HG02885 (cell line): ENCODE measurements around the gene ZNF469.

Source experiments
- ATAC-seq: cut with Tn5 transposase; IDR thresholded peaks from one replicate; pipeline ENCODE4 v1.9.1; 2021; ENCODE audit warnings: mild to moderate bottlenecking; ENCODE audit not compliant: unreplicated experiment, poor library complexity

ZNF469 gene

GRCh38 chr16:88389621-88390160, 6.9 kb downstream of the ZNF469 start:
- no peak for ATAC-seq

DNA sequence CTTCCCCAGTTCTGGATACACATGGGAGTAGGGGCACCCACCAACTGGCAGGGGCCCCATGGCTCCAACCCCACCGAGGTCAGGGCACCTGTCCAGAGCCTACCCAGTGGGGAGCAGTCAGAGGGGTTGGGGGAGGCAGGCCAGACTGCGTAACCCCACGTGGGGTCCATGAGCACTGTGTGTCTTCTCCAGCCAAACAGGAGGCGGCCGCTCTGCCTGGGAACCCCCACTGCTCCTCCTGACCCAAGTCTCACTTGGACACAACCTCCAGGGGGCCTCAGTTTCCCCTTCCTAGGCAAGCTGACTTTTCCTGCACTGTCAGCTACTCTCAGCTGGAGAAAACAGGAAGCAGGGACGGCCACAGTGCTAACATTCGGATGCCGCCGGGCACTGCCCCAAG, 7.5 kb downstream of the ZNF469 start:
- ATAC-seq: no peak

DNA sequence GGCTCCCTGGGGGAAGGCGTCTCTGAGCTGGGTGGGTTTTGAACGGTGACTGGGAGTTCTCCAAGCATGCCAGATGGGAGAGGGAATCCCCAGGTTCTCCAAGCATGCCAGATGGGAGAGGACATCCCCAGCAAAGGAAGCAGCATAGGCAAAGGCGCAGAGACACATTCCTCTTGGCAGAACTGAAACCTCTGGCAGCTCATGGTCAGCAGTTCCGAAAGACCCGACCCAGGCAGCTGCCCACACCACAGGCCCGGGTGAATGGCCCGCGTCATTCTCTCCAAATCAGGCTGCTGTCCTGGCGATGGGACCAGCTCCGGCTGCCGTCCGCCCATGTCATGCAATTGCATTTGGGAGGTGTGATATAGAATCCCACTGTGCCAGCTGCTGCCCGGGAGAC, 8.0 kb downstream of the ZNF469 start:
- ATAC-seq: no peak

DNA sequence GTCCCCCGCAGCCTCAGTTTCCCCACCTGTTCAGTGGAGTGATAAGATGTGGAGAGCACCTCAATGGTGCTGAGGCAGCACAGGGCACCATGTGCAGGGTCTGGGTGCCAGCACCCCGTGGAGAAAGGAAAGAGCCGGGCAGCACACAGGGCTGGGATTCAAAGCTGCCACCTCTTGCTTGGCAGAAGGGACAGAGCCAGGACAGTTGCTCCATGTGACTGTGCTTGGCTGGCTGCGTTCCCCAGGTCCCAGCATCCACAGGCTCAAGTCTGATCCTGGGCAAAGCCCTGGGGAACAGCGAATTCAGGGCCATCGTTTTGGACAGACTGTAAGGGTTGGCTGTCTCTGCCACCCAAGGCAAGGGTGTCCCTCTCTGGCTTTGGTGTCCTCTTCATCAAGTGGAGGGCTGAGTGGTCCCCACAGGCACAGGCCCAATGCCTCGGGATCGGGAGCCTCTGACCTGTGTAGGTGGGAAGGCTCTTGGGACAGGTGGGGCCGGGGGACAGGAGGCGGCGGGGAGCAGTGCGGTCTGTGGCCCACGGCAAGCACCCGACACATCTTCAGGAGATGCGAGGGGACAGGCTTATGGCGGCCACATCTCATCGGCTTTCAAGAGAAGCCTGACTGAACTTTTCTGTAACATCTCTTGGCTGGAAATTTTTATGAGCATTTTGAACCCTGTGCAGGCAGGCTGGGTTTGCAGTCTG, 8.5 kb downstream of the ZNF469 start:
- ATAC-seq: no peak

DNA sequence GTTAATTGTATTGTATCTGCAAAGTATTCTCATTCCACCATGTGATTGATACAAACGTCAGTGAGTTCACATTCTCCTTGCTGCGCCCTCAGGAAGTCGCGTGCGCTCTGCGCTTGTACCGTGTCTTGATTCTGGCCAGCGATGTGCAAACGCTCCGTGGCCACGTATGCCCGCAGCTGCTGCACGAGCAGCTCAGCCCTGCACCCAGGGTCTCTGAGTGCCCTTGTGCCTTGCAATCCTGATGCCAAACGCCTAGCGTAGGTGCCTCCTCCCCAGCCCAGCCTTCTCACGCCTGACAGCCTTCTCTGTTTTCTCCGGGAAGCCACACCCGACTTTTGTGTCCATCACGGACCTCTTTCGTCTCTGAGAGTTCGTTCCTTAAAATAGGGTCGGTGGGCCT, 9.4 kb downstream of the ZNF469 start:
- ATAC-seq: no peak

DNA sequence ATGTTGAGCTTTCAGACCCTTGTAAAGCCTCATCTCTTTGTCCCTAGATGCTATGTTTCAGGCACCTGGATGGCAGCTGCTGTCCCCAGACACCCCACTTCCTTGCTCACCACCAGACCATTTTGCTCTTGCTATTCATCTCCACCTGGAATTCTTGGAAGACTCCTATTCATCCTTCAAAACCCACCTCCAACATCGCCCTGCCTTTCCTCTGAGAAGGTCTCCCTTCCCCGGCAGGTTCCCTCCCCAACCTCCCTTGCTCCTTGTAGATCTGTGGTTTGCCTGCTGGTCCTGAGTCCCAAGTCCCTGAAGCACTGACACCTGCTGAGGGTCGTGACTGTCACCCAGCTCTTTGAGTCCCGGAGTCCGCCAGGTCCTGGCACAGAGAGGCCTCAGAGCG, 9.9 kb downstream of the ZNF469 start:
- no peak for ATAC-seq

DNA sequence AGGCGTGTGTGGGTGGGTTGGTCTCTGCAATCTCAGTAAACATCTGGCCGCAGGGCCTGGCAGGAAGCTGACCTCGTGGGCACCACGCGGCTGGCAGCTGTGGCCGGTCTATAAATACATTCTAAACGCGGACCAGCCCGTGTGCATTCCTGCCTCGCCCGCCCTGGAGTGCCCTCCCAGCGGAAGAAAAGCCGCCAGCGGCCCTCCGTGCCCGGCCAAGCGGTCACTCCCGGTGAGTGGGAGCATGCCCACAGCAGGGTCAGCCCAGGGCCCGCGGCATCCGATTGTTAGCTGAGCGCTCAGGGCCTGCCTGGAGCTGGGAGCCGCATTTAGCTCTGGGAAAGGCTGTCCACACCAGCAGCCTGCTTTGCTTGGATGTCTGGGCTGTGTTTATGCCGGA, 10.3 kb downstream of the ZNF469 start:
- ATAC-seq: no peak

DNA sequence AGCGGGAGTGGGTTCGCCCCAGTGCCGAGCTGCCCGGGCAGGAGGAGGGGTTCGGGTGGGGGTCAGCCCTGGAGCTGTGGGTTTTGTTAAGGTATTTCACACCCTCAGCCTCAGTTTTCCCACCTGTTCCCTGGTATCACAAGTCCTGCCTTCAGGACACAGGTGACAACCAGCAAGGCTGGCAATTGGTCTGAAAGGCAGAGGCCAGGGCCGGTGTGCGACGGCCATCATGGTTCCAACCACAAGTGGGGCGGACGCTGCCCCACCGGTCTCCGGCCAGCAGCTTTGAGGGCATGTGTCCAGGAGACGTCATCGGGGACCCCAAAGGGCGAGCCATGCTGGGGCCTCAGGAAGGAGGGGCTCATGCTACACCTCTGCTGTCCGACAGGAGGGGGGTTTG, 10.8 kb downstream of the ZNF469 start:
- ATAC-seq: no peak

DNA sequence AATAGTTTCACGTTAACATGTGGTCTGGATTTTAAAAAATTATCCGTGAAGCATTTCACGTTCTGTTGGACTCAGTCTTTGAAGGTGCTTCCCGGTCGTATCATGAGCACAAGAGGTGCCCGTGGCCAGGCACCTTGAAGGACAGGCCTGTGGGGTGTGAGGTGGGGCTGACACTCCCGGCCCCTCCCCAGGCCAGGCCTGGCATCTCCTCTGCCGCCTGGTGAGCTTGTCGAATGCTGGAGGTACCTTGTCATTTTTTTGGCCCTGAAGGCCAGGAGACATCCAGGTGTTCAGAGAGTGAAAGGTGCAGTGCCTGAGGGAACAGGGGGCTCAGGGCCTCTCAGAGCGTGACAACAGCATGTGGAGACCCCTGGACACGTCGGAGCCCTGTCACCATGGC, 11.7 kb downstream of the ZNF469 start:
- ATAC-seq: no peak

- no peak for ATAC-seq
Measured at GRCh38 chr16:88395669-88396584, 13.2 kb downstream of the ZNF469 start.

DNA sequence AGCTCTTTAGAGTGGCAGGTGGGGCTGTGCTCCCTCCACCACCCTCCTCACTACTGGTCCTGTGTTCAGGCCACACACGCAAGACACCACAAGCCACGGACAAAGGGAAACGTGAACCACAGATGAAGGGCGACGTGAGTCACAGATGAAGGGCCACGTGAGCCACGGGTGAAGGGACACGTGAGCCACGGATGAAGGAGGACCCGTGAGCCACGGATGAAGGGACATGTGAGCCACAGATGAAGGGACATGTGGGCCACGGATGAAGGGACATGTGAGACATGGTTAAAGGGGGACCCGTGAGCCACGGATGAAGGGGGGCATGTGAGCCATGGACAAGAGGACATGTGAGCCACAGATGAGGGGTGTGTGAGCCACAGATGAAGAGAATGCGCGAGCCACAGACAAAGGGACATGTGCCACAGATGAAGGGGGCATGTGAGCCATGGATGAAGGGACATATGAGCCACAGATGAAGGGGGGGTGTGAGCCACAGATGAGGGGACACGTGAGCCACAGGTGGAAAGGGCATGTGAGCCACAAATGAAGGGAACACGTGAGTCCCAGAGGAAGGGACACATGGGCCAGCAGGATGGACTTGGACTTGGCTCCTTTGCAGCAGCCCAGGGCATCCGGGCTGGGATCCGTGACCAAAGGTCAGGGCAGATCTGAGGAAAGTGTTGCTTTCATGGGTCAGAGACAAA, 15.6 kb downstream of the ZNF469 start:
- ATAC-seq: no peak

DNA sequence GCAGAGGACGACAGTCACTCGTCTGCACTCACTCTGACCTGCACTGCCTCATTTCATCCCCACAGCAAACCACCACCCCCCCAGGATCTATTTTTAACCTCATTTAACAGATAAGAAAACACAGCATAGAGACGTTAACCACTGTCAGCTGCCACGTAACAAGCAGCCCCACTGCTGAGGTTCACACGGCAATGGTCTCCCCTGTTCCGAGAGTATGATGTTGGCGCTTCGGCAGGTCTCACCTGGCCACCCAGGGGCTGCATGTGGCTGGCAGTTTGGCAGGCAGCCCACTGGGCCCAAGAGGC, 16.1 kb downstream of the ZNF469 start:
- no peak for ATAC-seq

- ATAC-seq: no peak
Measured at GRCh38 chr16:88400186-88400585, 17.4 kb downstream of the ZNF469 start.

DNA sequence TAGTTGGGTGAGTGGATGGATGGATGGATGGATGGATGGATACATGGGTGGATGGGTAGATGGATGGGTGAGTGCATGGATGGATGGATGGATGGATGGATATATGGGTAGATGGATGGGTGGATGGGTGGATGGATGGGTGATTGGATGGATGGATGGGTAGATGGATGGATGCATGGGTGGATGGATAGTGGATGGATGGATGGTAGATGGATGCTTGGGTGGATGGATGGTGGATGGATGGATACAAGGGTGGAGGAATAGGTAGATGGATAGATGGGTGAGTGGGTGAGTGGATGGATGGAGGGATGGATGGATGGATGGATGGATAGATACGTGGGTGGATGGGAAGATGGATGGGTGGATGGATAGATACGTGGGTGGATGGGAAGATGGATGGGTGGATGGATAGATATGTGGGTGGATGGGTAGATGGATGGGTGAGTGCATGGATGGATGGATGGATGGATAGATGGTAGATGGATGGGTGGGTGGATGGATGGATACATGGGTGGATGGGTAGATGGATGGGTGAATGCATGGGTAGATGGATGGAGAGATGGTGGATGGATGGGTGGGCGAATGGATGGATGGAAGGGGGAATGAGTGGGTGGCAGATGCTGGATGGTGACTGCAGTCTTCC, 19.0 kb downstream of the ZNF469 start:
- ATAC-seq: no peak

- ATAC-seq: no peak
Measured at GRCh38 chr16:88402551-88403240, 19.9 kb downstream of the ZNF469 start.

GRCh38 chr16:88403794-88404581, 21.2 kb downstream of the ZNF469 start:
- ATAC-seq: no peak

DNA sequence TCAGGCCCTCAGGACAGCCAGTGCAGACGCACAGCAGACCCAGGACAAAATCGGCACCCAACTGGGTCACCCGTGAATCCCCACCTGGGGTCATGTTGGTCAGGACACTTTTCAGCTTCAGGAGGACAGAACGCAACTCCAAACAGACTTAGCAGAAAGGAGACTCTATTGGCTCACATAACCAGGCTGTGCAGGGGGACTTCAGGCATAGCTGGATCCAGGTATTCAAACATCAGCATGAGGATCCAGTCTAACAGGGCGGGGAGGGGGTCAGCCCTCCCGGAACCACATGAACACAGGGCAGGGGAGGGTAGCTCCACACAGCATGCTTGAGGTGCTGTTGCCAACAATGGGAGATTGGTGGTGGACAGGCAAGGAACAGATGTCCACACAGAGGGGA, 22.0 kb downstream of the ZNF469 start:
- no peak for ATAC-seq

DNA sequence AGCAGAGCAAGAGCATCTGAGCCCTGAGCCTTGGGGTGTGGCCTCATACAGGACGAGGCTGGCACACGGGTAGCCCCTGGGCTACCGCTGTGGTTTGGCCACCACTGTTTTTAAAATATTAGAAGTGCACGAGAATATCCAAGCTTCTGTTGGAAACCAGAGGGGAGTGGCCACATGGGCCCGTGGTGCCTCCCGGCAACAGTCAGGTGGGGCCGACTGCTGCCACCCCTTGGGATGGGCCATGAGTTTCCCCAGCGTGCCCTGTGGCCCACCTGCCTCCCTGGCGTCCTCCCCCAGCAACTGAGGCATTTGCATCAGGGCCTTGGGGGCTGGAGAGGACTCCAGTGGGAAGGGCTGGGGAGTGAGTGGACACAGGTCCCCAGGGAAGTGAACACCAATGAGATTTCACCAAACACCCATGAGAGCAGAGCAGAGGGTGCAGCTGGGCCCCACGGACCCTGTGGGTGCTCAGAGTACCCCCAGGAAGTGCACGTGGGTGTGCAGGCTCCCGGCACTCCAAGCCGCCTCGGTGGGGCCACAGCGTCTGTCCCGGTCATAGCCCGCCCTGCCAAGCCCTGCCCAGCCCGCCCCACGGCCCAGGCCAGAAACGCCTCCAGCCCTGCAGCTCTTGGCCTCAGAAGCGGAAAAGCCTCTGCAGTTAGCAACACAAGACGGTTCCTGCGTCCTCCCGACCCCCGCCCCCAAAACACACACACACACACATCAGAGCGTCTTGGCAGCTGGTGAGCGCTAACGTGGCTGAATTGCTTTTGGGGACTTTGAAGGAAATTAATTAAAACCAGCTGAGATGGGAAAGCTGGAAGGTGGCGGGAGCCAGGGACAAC, 22.7 kb downstream of the ZNF469 start:
- no peak for ATAC-seq
